HG02642 (cell line): Measurements from ENCODE around the gene ANXA8L1.
"Not testable (repeated sequence)": the region's sequence is repeated elsewhere in the genome, so short reads cannot be mapped to it uniquely, and the experiment has no call there.

Source experiments
- ATAC-seq: cut with Tn5 transposase; IDR thresholded peaks from one replicate; pipeline ENCODE4 v1.9.1; 2021; ENCODE audit warnings: mild to moderate bottlenecking; ENCODE audit not compliant: unreplicated experiment, poor library complexity

Gene ANXA8L1

GRCh38 chr10:46396441-46397279, 21.1 kb downstream of the ANXA8L1 start:
- ATAC-seq: not testable (repeated sequence)

- not testable (repeated sequence) for ATAC-seq
Observed at GRCh38 chr10:46397767-46398166, 22.2 kb downstream of the ANXA8L1 start.

- ATAC-seq: peak; percentile 72
Observed at GRCh38 chr10:46398212-46398886, 22.8 kb downstream of the ANXA8L1 start.

DNA sequence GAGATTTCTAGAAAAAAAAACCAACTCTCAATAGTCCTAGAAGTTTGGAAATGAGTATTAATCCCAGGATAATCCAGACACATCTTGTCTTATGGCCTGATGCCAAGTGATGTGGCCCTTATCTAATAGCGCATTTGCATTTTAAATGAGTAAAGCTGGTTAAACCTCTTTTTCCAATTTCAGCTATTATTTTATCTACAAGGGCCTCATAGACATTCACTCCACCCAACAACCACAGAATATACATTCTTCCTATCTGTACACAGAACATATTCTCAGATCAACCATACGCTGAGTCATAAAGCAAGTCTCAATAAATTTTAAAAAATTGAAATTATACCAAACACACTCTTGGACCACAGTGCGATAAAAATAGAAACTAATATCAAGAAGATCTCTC, 34.0 kb downstream of the ANXA8L1 start:
- ATAC-seq: not testable (repeated sequence)

GRCh38 chr10:46411123-46411522, 35.5 kb downstream of the ANXA8L1 start:
- ATAC-seq: not testable (repeated sequence)

- ATAC-seq: not testable (repeated sequence)
Observed at GRCh38 chr10:46412665-46413064, 37.1 kb downstream of the ANXA8L1 start.

DNA sequence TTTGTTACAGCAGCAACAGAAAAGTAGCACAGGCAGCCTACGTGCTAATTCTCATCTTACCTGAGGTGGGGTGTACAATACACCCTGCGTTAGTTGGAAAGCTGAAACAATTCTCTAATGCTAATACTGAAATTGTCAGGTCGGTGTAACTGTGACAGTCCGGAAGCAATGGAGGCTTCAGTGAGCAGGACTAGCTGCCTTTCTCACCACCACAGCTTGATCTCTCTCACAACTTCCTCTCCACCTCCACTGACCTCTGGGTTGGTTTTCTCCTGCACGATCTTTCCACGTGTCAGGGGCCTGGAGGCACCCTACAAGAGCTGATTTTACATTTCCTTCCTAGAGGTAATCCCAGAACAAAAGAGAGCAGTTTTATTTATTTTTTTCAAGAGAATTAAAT, 39.7 kb downstream of the ANXA8L1 start:
- not testable (repeated sequence) for ATAC-seq

- ATAC-seq: not testable (repeated sequence)
Observed at GRCh38 chr10:46418283-46418682, 42.7 kb downstream of the ANXA8L1 start.

DNA sequence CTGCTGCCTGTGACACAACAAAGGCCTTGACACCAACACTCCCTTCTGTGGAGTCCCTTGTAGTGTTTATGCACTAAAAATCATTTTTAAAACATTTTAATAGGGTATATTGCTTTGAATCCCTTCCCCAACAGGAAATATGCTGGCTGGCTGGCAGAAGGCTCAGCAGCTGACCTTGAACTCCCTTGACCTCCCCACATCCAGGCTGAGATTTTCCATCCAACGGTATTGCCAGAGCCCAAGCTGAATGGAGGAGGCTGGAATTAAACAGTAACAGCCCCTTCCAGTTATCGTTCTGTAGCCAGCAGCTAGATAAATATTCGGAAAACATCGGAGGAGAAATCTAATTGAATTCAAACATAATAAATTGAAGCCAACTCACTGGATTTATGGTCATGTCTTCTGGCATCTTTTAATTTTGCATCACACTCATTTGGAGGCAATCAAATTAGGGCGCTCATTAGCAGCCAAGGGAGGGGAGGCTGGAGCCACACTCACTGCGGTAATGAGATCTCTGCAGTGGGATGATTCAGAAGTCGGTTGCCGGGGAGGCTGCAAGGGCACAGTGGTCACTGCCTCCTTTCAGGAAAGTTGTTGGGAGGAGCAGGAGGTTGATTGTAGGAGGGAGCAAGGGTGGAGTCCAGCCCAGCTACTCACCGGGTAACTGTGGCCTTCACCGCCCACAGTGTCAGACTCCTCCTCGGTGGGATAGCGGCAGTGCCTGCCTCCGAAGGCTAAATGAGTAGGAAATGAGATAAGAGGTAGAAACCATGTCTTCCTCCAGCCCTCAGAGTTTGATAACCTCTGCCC, 44.2 kb downstream of the ANXA8L1 start:
- ATAC-seq: not testable (repeated sequence)

DNA sequence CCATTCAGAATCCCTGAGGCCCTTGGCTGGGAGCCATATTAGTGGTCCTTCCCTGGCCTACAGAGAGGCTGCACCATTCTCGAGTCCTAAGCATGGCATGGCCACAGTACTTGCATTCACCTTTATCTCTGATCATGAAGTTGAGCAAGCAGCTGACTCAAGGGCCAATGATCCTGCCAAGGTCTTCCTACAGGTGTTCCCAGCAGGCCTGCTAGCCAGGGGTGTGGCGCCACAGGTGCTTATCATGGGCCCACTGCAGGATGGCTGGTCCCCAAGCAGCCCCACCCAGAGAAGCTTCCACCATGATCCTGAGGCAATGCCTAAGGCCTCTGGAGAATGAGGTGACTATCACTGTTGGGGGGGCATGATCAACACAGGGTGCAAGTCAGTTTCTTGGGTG, 48.0 kb downstream of the ANXA8L1 start:
- ATAC-seq: not testable (repeated sequence)

DNA sequence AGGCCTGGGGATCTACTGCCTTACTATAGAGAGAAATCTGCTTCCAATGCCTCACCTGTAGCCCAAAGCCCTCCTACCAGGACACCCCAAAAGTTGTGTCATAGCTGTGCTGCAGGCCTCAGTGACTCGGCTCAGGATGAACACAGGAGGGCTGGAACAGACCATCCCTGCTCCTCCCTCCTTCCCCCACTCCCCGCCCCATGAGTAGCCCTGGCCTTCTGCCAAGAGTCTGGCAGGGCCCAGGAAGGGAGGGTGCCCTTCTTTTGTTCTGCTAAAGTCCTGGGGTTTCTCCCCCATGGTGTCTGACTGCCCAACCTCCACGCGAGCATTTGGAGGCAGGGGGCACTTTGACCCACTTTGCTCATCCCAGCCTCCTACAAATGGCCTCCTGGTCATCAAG, 65.4 kb downstream of the ANXA8L1 start:
- ATAC-seq: not testable (repeated sequence)
